ENCODE data around the gene GALNS.

Gene GALNS

GRCh38 chr16:88881675-88882357 lies 25.1 kb upstream of the GALNS start:
- Histone ChIP-seq H3K9me3 (ENCODE audit: control insufficient read depth, insufficient read depth, low read length) (no peaks in the 10 kb centered on the region), H3K4me1 (ENCODE audit: control insufficient read depth, insufficient read depth, low read length) (no peaks in the 10 kb centered on the region), H3K4me3 (ENCODE audit: low read depth, low read length) (no peak overlapping the region), H3K36me3 (ENCODE audit: control insufficient read depth, insufficient read depth, low read length) (no peaks in the 10 kb centered on the region), H3K27ac (ENCODE audit: low read depth, low read length) (no peak overlapping the region), H3K27me3 (ENCODE audit: control insufficient read depth, insufficient read depth, low read length) (no peaks in the 10 kb centered on the region), H3K9ac (ENCODE audit: low read depth, low read length) (no peak overlapping the region; the same call in 1 of the 2 replicates)

GRCh38 chr16:88881007-88881615 lies 24.4 kb upstream of the GALNS start:
- Histone ChIP-seq H3K27ac (ENCODE audit: low read depth, low read length) (no peak overlapping the region), H3K9me3 (ENCODE audit: control insufficient read depth, insufficient read depth, low read length) (no peaks in the 10 kb centered on the region), H3K4me1 (ENCODE audit: control insufficient read depth, insufficient read depth, low read length) (no peaks in the 10 kb centered on the region), H3K9ac (ENCODE audit: low read depth, low read length) (no peak overlapping the region; the same call in 1 of the 2 replicates), H3K4me3 (ENCODE audit: low read depth, low read length) (no peak overlapping the region), H3K36me3 (ENCODE audit: control insufficient read depth, insufficient read depth, low read length) (no peaks in the 10 kb centered on the region), H3K27me3 (ENCODE audit: control insufficient read depth, insufficient read depth, low read length) (no peaks in the 10 kb centered on the region)

DNA sequence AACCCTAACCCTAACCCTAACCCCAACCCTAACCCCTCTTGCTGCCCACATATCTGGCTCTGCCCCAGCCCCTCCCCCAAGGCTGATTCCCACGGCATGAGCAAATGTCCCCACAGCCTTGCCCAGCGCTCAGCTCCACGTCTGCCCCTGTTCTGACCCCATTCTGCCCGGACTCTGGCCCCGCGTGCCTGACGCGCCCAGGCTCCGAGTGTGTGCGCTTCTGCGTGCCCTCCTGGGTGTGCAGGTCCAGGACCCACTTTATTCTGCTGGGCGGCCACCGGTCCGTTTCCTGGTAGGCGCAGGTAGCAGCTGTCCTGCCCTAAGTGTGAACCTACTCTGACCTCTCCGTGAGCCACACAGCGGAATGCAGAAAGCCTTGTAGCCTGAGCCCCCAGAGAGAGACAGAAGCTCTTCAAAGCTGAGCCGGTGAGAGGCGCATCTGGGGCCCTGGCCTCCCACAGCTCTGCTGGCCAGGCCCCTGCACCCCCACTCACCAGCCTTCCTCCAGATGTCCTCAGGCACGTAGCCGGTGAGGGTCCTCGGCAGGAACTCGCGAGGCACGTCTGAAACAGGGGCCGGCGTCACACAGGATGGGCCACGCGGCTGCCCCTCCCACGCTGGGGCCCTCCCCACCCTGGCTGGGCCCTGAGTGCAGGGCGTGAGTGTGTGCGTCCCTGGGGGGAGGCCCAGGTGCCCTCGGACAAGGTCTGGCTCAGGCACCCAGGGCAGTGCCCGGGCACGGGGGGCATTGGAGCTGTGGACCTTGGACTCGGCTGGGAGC lies 23.7 kb upstream of the GALNS start:
- H3K27me3 ChIP-seq (ENCODE audit: control insufficient read depth, insufficient read depth, low read length): no peaks in the 10 kb centered on the region
- no peak overlapping the region for H3K27ac ChIP-seq (ENCODE audit: low read depth, low read length)
- H3K4me1 ChIP-seq (ENCODE audit: control insufficient read depth, insufficient read depth, low read length): no peaks in the 10 kb centered on the region
- no peak overlapping the region for H3K9ac ChIP-seq (ENCODE audit: low read depth, low read length)
- no peaks in the 10 kb centered on the region for H3K36me3 ChIP-seq (ENCODE audit: control insufficient read depth, insufficient read depth, low read length)
- no peaks in the 10 kb centered on the region for H3K9me3 ChIP-seq (ENCODE audit: control insufficient read depth, insufficient read depth, low read length)
- no peak overlapping the region for H3K4me3 ChIP-seq (ENCODE audit: low read depth, low read length)

GRCh38 chr16:88879788-88880055 lies 23.0 kb upstream of the GALNS start:
- no peaks in the 10 kb centered on the region for H3K27me3 ChIP-seq (ENCODE audit: control insufficient read depth, insufficient read depth, low read length)
- no peak overlapping the region for H3K27ac ChIP-seq (ENCODE audit: low read depth, low read length)
- no peaks in the 10 kb centered on the region for H3K4me1 ChIP-seq (ENCODE audit: control insufficient read depth, insufficient read depth, low read length)
- H3K9ac ChIP-seq (ENCODE audit: low read depth, low read length): no peak overlapping the region
- no peaks in the 10 kb centered on the region for H3K9me3 ChIP-seq (ENCODE audit: control insufficient read depth, insufficient read depth, low read length)
- no peak overlapping the region for H3K4me3 ChIP-seq (ENCODE audit: low read depth, low read length)
- H3K36me3 ChIP-seq (ENCODE audit: control insufficient read depth, insufficient read depth, low read length): no peaks in the 10 kb centered on the region

DNA sequence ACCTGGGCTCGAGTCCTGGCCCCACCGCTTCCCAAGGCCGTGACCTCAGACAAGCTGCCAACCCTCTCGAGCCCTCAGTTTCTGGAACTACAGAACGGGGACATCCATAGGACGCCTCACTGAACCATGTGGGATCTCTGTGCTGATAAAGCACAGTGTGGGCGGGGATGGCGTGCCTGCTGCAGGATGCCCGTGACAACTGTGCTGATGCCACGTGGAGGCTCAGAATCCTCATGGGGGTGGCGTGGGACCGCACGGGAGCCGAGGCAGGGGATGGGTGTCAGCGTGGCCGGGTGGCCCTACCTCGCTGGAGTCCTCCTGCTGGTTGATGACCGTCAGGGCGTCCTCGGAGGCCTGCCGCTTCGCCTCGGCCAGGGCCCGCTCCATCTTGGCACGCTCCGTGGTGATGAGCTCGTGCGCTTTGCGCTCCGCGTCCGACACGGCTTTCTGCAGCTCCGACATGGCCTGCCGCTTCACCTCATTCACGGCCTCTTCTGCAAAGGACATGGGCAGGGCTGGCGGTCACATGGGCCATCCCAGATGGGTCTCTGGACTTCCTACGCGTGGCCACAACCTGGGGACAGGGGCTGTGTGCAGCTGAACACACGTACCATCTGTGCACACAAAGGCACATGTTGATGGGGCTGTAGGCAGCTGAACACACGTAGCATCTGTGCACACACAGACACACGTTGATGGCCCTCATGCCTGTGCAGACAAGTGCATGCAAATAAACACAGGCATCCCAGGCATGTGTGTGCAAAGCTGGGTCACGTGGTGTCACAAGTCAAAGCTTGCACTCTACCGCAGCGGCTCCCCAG lies 22.4 kb upstream of the GALNS start:
- no peak overlapping the region for H3K9ac ChIP-seq (ENCODE audit: low read depth, low read length)
- H3K9me3 ChIP-seq (ENCODE audit: control insufficient read depth, insufficient read depth, low read length): no peaks in the 10 kb centered on the region
- H3K4me1 ChIP-seq (ENCODE audit: control insufficient read depth, insufficient read depth, low read length): no peaks in the 10 kb centered on the region
- no peak overlapping the region for H3K27ac ChIP-seq (ENCODE audit: low read depth, low read length)
- H3K27me3 ChIP-seq (ENCODE audit: control insufficient read depth, insufficient read depth, low read length): no peaks in the 10 kb centered on the region
- no peaks in the 10 kb centered on the region for H3K36me3 ChIP-seq (ENCODE audit: control insufficient read depth, insufficient read depth, low read length)
- no peak overlapping the region for H3K4me3 ChIP-seq (ENCODE audit: low read depth, low read length)

DNA sequence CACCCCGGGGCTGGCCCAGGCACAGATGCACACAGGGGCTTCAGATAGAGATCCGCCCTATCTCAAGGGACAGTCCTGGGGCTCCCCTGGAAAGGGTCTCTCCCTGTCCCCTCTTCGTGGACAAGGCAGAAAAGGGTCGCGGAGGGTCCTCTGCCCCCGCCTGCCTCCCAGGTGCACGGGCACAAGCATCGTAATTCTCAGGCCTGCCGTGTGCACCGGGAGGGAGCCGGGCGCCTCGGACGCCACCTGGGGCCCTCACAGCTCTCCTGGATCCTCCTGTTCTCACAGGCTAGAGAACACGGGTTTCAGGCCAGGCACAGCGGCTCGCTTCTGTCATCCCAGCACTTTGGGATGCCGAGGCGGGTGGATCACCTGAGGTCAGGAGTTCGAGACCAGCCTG lies 21.6 kb upstream of the GALNS start:
- no peak overlapping the region for H3K9ac ChIP-seq (ENCODE audit: low read depth, low read length)
- no peak overlapping the region for H3K4me3 ChIP-seq (ENCODE audit: low read depth, low read length)
- H3K4me1 ChIP-seq (ENCODE audit: control insufficient read depth, insufficient read depth, low read length): no peaks in the 10 kb centered on the region
- no peaks in the 10 kb centered on the region for H3K9me3 ChIP-seq (ENCODE audit: control insufficient read depth, insufficient read depth, low read length)
- H3K27me3 ChIP-seq (ENCODE audit: control insufficient read depth, insufficient read depth, low read length): no peaks in the 10 kb centered on the region
- no peaks in the 10 kb centered on the region for H3K36me3 ChIP-seq (ENCODE audit: control insufficient read depth, insufficient read depth, low read length)
- H3K27ac ChIP-seq (ENCODE audit: low read depth, low read length): no peak overlapping the region

GRCh38 chr16:88877564-88878289 lies 21.0 kb upstream of the GALNS start:
- Histone ChIP-seq H3K4me1 (ENCODE audit: control insufficient read depth, insufficient read depth, low read length) (no peaks in the 10 kb centered on the region), H3K9me3 (ENCODE audit: control insufficient read depth, insufficient read depth, low read length) (no peaks in the 10 kb centered on the region), H3K36me3 (ENCODE audit: control insufficient read depth, insufficient read depth, low read length) (no peaks in the 10 kb centered on the region), H3K4me3 (ENCODE audit: low read depth, low read length) (no peak overlapping the region), H3K27me3 (ENCODE audit: control insufficient read depth, insufficient read depth, low read length) (no peaks in the 10 kb centered on the region), H3K27ac (ENCODE audit: low read depth, low read length) (no peak overlapping the region), H3K9ac (ENCODE audit: low read depth, low read length) (no peak overlapping the region)

- H3K4me3 ChIP-seq (ENCODE audit: low read depth, low read length): no peak overlapping the region
- H3K27ac ChIP-seq (ENCODE audit: low read depth, low read length): no peak overlapping the region
- H3K9me3 ChIP-seq (ENCODE audit: control insufficient read depth, insufficient read depth, low read length): no peaks in the 10 kb centered on the region
- H3K27me3 ChIP-seq (ENCODE audit: control insufficient read depth, insufficient read depth, low read length): no peaks in the 10 kb centered on the region
- no peak overlapping the region for H3K9ac ChIP-seq (ENCODE audit: low read depth, low read length)
- no peaks in the 10 kb centered on the region for H3K4me1 ChIP-seq (ENCODE audit: control insufficient read depth, insufficient read depth, low read length)
- no peaks in the 10 kb centered on the region for H3K36me3 ChIP-seq (ENCODE audit: control insufficient read depth, insufficient read depth, low read length)
These were observed 20.3 kb upstream of the GALNS start for GRCh38 chr16:88876942-88877526.

GRCh38 chr16:88875703-88876234 lies 19.0 kb upstream of the GALNS start:
- no peak overlapping the region for H3K9ac ChIP-seq (ENCODE audit: low read depth, low read length)
- H3K27ac ChIP-seq (ENCODE audit: low read depth, low read length): no peak overlapping the region
- H3K4me3 ChIP-seq (ENCODE audit: low read depth, low read length): no peak overlapping the region
- no peaks in the 10 kb centered on the region for H3K9me3 ChIP-seq (ENCODE audit: control insufficient read depth, insufficient read depth, low read length)
- no peaks in the 10 kb centered on the region for H3K27me3 ChIP-seq (ENCODE audit: control insufficient read depth, insufficient read depth, low read length)
- H3K4me1 ChIP-seq (ENCODE audit: control insufficient read depth, insufficient read depth, low read length): no peaks in the 10 kb centered on the region
- no peaks in the 10 kb centered on the region for H3K36me3 ChIP-seq (ENCODE audit: control insufficient read depth, insufficient read depth, low read length)

DNA sequence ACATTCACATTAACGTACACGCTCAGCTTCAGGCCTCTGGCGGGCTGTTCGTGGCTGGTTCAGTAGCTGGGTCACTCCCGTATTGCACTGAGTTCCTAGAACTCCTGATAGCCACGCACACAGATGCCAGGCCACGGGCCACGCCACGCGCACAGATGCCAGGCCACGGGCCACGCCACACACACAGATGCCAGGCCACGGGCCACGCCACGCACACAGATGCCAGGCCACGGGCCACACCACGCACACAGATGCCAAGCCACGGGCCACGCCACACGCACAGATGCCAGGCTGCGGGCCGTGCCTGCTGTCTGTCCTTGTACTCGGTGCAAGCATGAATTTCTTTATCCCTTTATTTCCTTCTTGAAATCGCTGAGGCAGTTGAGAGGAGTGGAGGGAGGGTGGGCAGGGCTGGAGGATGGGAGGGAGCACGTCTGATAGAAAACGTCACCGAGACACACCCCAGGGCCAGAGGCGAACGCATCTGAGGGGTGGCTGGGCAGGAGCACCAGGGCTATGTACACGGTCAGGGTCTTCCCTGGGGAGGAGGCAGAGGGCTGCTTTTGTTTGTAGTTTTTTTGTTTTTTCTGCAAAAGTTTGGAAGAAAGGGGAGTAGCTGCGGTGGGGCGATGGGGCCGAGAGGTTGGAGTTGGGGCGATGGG lies 18.3 kb upstream of the GALNS start:
- no peak overlapping the region for H3K27ac ChIP-seq (ENCODE audit: low read depth, low read length)
- no peak overlapping the region for H3K4me3 ChIP-seq (ENCODE audit: low read depth, low read length)
- no peaks in the 10 kb centered on the region for H3K9me3 ChIP-seq (ENCODE audit: control insufficient read depth, insufficient read depth, low read length)
- H3K36me3 ChIP-seq (ENCODE audit: control insufficient read depth, insufficient read depth, low read length): no peaks in the 10 kb centered on the region
- no peaks in the 10 kb centered on the region for H3K4me1 ChIP-seq (ENCODE audit: control insufficient read depth, insufficient read depth, low read length)
- no peak overlapping the region for H3K9ac ChIP-seq (ENCODE audit: low read depth, low read length)
- no peaks in the 10 kb centered on the region for H3K27me3 ChIP-seq (ENCODE audit: control insufficient read depth, insufficient read depth, low read length)
